OCI-LY7 (cell line): ENCODE measurements around the gene ICA1. TPM values are rescaled to one million over a fixed set of nuclear protein-coding genes. Genes with fewer than 3 reads are reported as not detected.

Experiments
- BruUV-seq: library from RNA; stranded (reverse); fragments of 400-500 nt; replicated peaks from 2 replicates; lab custom pipeline; 2021; lab: Mats Ljungman, UMichigan
- CTCF ChIA-PET: fragments of 300-600 bp; sonication (Branson Sonifier 250); formaldehyde crosslinking; loops from one replicate; lab custom pipeline; 2022; ENCODE audit warnings: antibody characterized with exemption; ENCODE audit not compliant: unreplicated experiment; lab: Charles Lee
- POLR2A ChIA-PET: fragments of 300-600 bp; sonication (Branson Sonifier 250); formaldehyde crosslinking; loops from one replicate; lab custom pipeline; 2022; ENCODE audit warnings: antibody characterized with exemption; lab: Charles Lee
- DNase-seq: peaks from one replicate; pipeline ENCODE4 v3.0.0-alpha.2; 2015; ENCODE audit warnings: low spot score
- H2AFZ ChIP-seq: fragments of 200-600 bp; sonication (generic), shearing (Covaris generic); 2 replicates; pipeline ENCODE4 v1.6.1; 2014; ENCODE audit warnings: mild to moderate bottlenecking, antibody characterized with exemption, low read length, moderate library complexity
- H3K27ac ChIP-seq: fragments of 200-600 bp; sonication (generic); 2 replicates; pipeline ENCODE4 v1.5.1; 2014; ENCODE audit warnings: mixed run types, low read depth, mild to moderate bottlenecking, moderate library complexity, low read length, inconsistent platforms; ENCODE audit not compliant: poor library complexity, severe bottlenecking
- H3K36me3 ChIP-seq: fragments of 200-600 bp; sonication (generic); 2 replicates; pipeline ENCODE4 v1.6.1; 2014; ENCODE audit warnings: mild to moderate bottlenecking, antibody characterized with exemption, low read length, moderate library complexity, mixed read lengths; ENCODE audit not compliant: insufficient read depth
- H3K4me1 ChIP-seq: fragments of 200-600 bp; sonication (generic); 2 replicates; pipeline ENCODE4 v1.5.1; 2014; ENCODE audit warnings: mild to moderate bottlenecking, low read length; ENCODE audit not compliant: insufficient read depth, poor library complexity, severe bottlenecking
- H3K4me2 ChIP-seq: fragments of 200-600 bp; sonication (generic); 2 replicates; pipeline ENCODE4 v1.6.1; 2014; ENCODE audit warnings: mild to moderate bottlenecking, low read length
- H3K4me3 ChIP-seq: fragments of 200-600 bp; sonication (generic); 2 replicates; pipeline ENCODE4 v1.5.1; 2014; ENCODE audit warnings: mild to moderate bottlenecking, low read depth, low read length; ENCODE audit not compliant: poor library complexity, severe bottlenecking
- H3K79me2 ChIP-seq: fragments of 200-600 bp; sonication (generic); 2 replicates; pipeline ENCODE4 v1.6.1; 2016; ENCODE audit warnings: low read depth, mild to moderate bottlenecking, low read length, moderate library complexity, mixed read lengths; ENCODE audit not compliant: insufficient read depth
- H3K9me2 ChIP-seq: fragments of 200-600 bp; sonication (generic); 2 replicates; pipeline ENCODE4 v1.6.1; 2016; ENCODE audit warnings: mild to moderate bottlenecking, low read length, mixed read lengths; ENCODE audit not compliant: insufficient read depth
- H3K9me3 ChIP-seq: fragments of 200-600 bp; sonication (generic); 2 replicates; pipeline ENCODE4 v1.6.1; 2014; ENCODE audit warnings: mild to moderate bottlenecking, mixed run types, low read length, mixed read lengths
- H4K20me1 ChIP-seq: fragments of 200-600 bp; sonication (generic); 2 replicates; pipeline ENCODE4 v1.6.1; 2014; ENCODE audit warnings: mild to moderate bottlenecking, antibody characterized with exemption, low read length, moderate library complexity, mixed read lengths; ENCODE audit not compliant: insufficient read depth
- CTCF ChIP-seq: fragments of 200-600 bp; sonication (generic); conservative IDR thresholded peaks from 2 replicates; pipeline ENCODE4 v1.5.1; 2014; ENCODE audit warnings: mild to moderate bottlenecking, antibody characterized with exemption, low read length, moderate library complexity, mixed read lengths
- EZH2phosphoT487 ChIP-seq: fragments of 200-600 bp; sonication (generic); IDR thresholded peaks from 2 replicates; pipeline ENCODE4 v1.6.1; 2018; ENCODE audit warnings: low read depth, borderline replicate concordance, mild to moderate bottlenecking, mixed run types, antibody characterized with exemption, low read length, moderate library complexity, mixed read lengths
- intact Hi-C: fragments of 100-400 bp; cut with micrococcal nuclease; formaldehyde crosslinking; loops from one replicate; pipeline ENCODE4 v1.10.0; 2022; ENCODE audit not compliant: unreplicated experiment
- total RNA-seq, 2 experiments: library from RNA; depleted of rRNA in 1 of 2; stranded (reverse); fragments of >200 nt in 1 of 2; shearing (Covaris generic) in 1 of 2; gene quantifications; 2 replicates each; pipeline ENCODE4 v1.2.3, GENCODE V29; 2014 to 2022

ICA1 gene
- total RNA-seq, 2 experiments from 2014 or later: 0.49 TPM; not detected in 1

- DNase-seq: no peak
- no TSS peak for BruUV-seq
- intact Hi-C loops: no loop called here
- Histone ChIP-seq H3K4me1 (no peaks in the 10 kb centered on the region), H4K20me1 (no peaks in the 10 kb centered on the region), H3K79me2 (no peaks in the 10 kb centered on the region), H3K36me3 (no peaks in the 10 kb centered on the region), H3K4me2 (no peak overlapping the region), H3K9me2 (no peaks in the 10 kb centered on the region), H3K9me3 (no peaks in the 10 kb centered on the region), H3K27ac (no peak overlapping the region), H3K4me3 (no peak overlapping the region), H2AFZ (no peak overlapping the region)
- CTCF ChIA-PET: no interaction called here
- TF ChIP-seq EZH2phosphoT487 (no peak), CTCF (no peak)
- POLR2A ChIA-PET: interaction anchor here (1.5 kb wide), 1 partner anchor 8 kb away, joined by 3 read pairs; no protein-coding TSS in a partner anchor
Observed at GRCh38 chr7:8271960-8272359, 10.0 kb upstream of the ICA1 start.

GRCh38 chr7:8263048-8263447 is 1.1 kb upstream of the ICA1 start:
- DNase-seq: no peak
- H2AFZ ChIP-seq: no peak overlapping the region
- intact Hi-C loops: no loop called here
- ChIA-PET POLR2A (interaction anchor here (0.6 kb wide), 1 partner anchor 648 kb away, joined by 3 read pairs; no protein-coding TSS in a partner anchor), CTCF (no interaction called here)
- no peaks in the 10 kb centered on the region for H3K4me1 ChIP-seq
- no peaks in the 10 kb centered on the region for H3K36me3 ChIP-seq
- TF ChIP-seq EZH2phosphoT487: no peak
- TF ChIP-seq CTCF: no peak
- H3K9me3 ChIP-seq: no peaks in the 10 kb centered on the region
- no peaks in the 10 kb centered on the region for H3K9me2 ChIP-seq
- no peaks in the 10 kb centered on the region for H3K79me2 ChIP-seq
- H3K4me3 ChIP-seq: no peak overlapping the region
- no peak overlapping the region for H3K27ac ChIP-seq
- no TSS peak for BruUV-seq
- H3K4me2 ChIP-seq: no peak overlapping the region
- no peaks in the 10 kb centered on the region for H4K20me1 ChIP-seq

DNA sequence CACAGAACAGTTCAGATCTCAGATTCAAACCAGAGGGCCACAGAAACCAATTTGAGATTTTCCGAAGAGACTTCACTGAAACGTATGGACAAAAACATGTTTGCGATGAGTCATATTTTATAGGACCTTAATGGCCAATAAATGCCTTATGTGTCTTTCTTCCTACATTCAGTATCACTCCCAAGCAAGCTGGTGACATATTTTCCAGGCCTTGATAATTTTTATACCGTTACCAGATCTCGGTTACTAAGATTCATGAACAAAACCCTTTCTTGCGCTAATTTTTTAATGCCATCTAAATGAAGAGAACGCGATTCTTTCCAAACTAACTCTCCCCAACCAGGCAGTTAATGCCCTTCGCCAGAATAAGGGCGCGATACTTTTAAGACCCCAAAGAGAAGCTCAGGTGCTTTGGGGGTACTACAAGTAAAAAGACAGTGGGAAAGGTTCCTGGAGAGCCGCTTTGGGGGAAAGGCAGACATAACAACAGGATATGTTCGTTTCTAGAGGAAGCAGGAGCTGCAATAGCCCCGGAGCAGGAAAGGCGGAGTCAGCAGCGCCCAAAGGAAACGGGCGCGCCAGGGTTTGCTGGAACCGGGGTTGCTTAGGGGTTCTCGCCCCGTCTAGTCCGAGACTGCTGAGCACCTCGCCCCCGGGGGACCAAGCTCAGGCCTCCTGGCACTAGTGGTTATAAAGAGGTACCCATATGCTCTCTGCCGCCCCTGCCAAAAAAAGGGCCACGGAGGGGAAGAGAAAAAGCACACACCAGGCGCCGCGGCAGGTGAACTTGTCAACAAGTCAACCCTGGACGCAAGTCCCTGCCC is 884 bp downstream of the ICA1 start:
- no peak overlapping the region for H2AFZ ChIP-seq
- no peak overlapping the region for H3K27ac ChIP-seq
- H3K9me3 ChIP-seq: no peaks in the 10 kb centered on the region
- POLR2A ChIA-PET: interaction anchor here (1.9 kb wide), 1 partner anchor 14 kb away, joined by 5 read pairs; no protein-coding TSS in a partner anchor
- H3K79me2 ChIP-seq: no peaks in the 10 kb centered on the region
- H3K4me3 ChIP-seq: no peak overlapping the region
- no TSS peak for BruUV-seq
- no peaks in the 10 kb centered on the region for H3K36me3 ChIP-seq
- no peaks in the 10 kb centered on the region for H4K20me1 ChIP-seq
- intact Hi-C loops: no loop called here
- H3K4me2 ChIP-seq: no peak overlapping the region
- H3K9me2 ChIP-seq: no peaks in the 10 kb centered on the region
- DNase-seq: no peak
- TF ChIP-seq EZH2phosphoT487: no peak
- CTCF ChIA-PET: no interaction called here
- H3K4me1 ChIP-seq: no peaks in the 10 kb centered on the region
